Uterus (tissue), 2 donors: ENCODE data around the gene REV1.

Source experiments
- CTCF ChIP-seq, 4 experiments: fragments of 200-600 bp in 2 of 4; fragments of 450-650 bp in 2 of 4; sonication (generic) in 2 of 4; IDR thresholded peaks; one replicate each; pipeline ENCODE4 v1.5.1; 2016 to 2019; ENCODE audit warnings: antibody characterized with exemption in 4 of 4, mild to moderate bottlenecking in 2 of 4, moderate library complexity in 1 of 4
- POLR2A ChIP-seq, 2 donors: fragments of 450-650 bp; IDR thresholded peaks; one replicate each; pipeline ENCODE4 v1.6.1; 2016; ENCODE audit warnings: antibody characterized with exemption in 2 of 2, mild to moderate bottlenecking in 1 of 2, moderate library complexity in 1 of 2

- TF ChIP-seq CTCF (IDR thresholded peaks at IDR 0.05) (no peak), POLR2A (IDR thresholded peaks at IDR 0.05) (no peak)
These were observed 100.9 kb downstream of the REV1 start for GRCh38 chr2:99388892-99389291.
